Stomach (tissue), 9 donors: Measurements from ENCODE around the gene USP24. TPM values are rescaled to one million over a fixed set of nuclear protein-coding genes. Genes with fewer than 3 reads are reported as not detected.
"Not testable (repeated sequence)": the region's sequence is repeated elsewhere in the genome, so short reads cannot be mapped to it uniquely, and the experiment has no call there.

ENCODE experiments used
- DNase-seq, 2 donors: peaks; one replicate each; pipeline versions ENCODE4 v3.0.0 to v3.0.0-alpha.2; 2013 to 2019
- H3K27ac ChIP-seq, 5 donors: fragments of 200-600 bp in 4 of 5; sonication (generic) in 4 of 5; one replicate each; pipeline ENCODE4 v1.5.1; 2013 to 2019; ENCODE audit warnings: mild to moderate bottlenecking in 1 of 5, moderate library complexity in 1 of 5
- H3K27me3 ChIP-seq, 3 donors: fragments of 200-600 bp; sonication (generic); one replicate each; pipeline ENCODE4 v1.5.1; 2017 to 2019; ENCODE audit warnings: mixed run types in 1 of 3
- H3K36me3 ChIP-seq, 4 donors: fragments of 200-600 bp; sonication (generic); 1 replicate in 3 of 4; 2 replicates in 1 of 4; pipeline ENCODE4 v1.5.1; 2016 to 2019
- H3K4me1 ChIP-seq, 4 donors: fragments of 200-600 bp; sonication (generic); one replicate each; pipeline ENCODE4 v1.5.1; 2016 to 2019
- H3K4me3 ChIP-seq, 4 donors: fragments of 200-600 bp; sonication (generic) in 3 of 4; one replicate each; pipeline ENCODE4 v1.5.1; 2016 to 2019; ENCODE audit warnings: mild to moderate bottlenecking in 1 of 4
- H3K9me3 ChIP-seq, 4 donors: fragments of 200-600 bp; sonication (generic); one replicate each; pipeline ENCODE4 v1.5.1; 2016 to 2019
- EP300 ChIP-seq: sonication (generic); formaldehyde crosslinking; IDR thresholded peaks from one replicate; pipeline ENCODE4 v1.6.1; 2017; ENCODE audit warnings: antibody characterized with exemption
- POLR2A ChIP-seq, 4 donors: fragments of 450-650 bp; IDR thresholded peaks; one replicate each; pipeline ENCODE4 v1.6.1; 2016; ENCODE audit warnings: antibody characterized with exemption in 4 of 4, control low read depth in 2 of 4, mild to moderate bottlenecking in 1 of 4, moderate library complexity in 1 of 4
- POLR2AphosphoS5 ChIP-seq, 3 donors: sonication (generic); formaldehyde crosslinking; IDR thresholded peaks; one replicate each; pipeline ENCODE4 v1.6.1; 2016; ENCODE audit warnings: antibody characterized with exemption in 3 of 3
- WGBS, 5 donors: extraction: QIAGEN DNeasy Blood & Tissue Kit in 3 of 5; methylation state at CpG; one replicate each; pipeline versions ENCODE4 v1.1.5 to v1.1.7; 2013 to 2018; 5-methylcytosine and 5-hydroxymethylcytosine counted together
- intact Hi-C: fragments of 100-400 bp; cut with DNase I; formaldehyde crosslinking; loops from one replicate; pipeline ENCODE4 v1.15.1; 2023; ENCODE audit warnings: low total_unique reads
- polyA plus RNA-seq, 3 donors: library from polyadenylated mRNA; stranded (reverse); fragments of 200-250 nt; gene quantifications; one replicate each; pipeline ENCODE4 v1.2.3, GENCODE V29; 2013
- total RNA-seq, 5 donors: library from RNA; depleted of rRNA; stranded (reverse); fragments of >200 nt; gene quantifications; one replicate each; pipeline versions ENCODE4 v1.1.0 to v1.2.3, GENCODE V29; 2014 to 2016
- TF ChIP-seq, protein P1 (sequence below), 7 experiments: fragments of 450-650 bp in 4 of 7; fragments of 200-600 bp in 3 of 7; sonication (generic) in 3 of 7; IDR thresholded peaks; one replicate each; pipeline ENCODE4 v1.5.1; 2016 to 2019; ENCODE audit warnings: antibody characterized with exemption in 7 of 7, control low read depth in 2 of 7, mild to moderate bottlenecking in 1 of 7
- donor health status: healthy with polysubstance abuse.
- donor health status: Bipolar disorder and iron deficiency.
- donor health status: healthy.

USP24 gene
- total and polyA plus RNA-seq, 8 donors = 5.5 to 114 (median 17.0) TPM

- Histone ChIP-seq H3K27ac (no peak overlapping the region), H3K4me3 (no peak overlapping the region), H3K36me3 (no peaks in the 10 kb centered on the region), H3K27me3 (peaks cover 0 to 82% (median 36%) of the 10 kb centered on the region in 3 donors), H3K9me3 (no peaks in the 10 kb centered on the region), H3K4me1 (peaks cover 13 to 31% (median 19%) of the 10 kb centered on the region in 4 donors)
- WGBS, 5 donors = 84 to 91% (median 89%) methylated on average over 5 to 8 of the region's 8 CpGs
- intact Hi-C loops = no loop called here
- TF ChIP-seq, protein P1, sequence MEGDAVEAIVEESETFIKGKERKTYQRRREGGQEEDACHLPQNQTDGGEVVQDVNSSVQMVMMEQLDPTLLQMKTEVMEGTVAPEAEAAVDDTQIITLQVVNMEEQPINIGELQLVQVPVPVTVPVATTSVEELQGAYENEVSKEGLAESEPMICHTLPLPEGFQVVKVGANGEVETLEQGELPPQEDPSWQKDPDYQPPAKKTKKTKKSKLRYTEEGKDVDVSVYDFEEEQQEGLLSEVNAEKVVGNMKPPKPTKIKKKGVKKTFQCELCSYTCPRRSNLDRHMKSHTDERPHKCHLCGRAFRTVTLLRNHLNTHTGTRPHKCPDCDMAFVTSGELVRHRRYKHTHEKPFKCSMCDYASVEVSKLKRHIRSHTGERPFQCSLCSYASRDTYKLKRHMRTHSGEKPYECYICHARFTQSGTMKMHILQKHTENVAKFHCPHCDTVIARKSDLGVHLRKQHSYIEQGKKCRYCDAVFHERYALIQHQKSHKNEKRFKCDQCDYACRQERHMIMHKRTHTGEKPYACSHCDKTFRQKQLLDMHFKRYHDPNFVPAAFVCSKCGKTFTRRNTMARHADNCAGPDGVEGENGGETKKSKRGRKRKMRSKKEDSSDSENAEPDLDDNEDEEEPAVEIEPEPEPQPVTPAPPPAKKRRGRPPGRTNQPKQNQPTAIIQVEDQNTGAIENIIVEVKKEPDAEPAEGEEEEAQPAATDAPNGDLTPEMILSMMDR (IDR thresholded peaks at IDR 0.05) = no peak
- TF ChIP-seq POLR2A (IDR thresholded peaks at IDR 0.05) (no peak), POLR2AphosphoS5 (IDR thresholded peaks at IDR 0.05) (no peak), EP300 (no peak)
- DNase-seq = no peak
These were observed 177.2 kb downstream of the USP24 start for GRCh38 chr1:55037733-55038551.

GRCh38 chr1:55035904-55036303 is 179.3 kb downstream of the USP24 start:
- intact Hi-C loops = no loop called here
- 42 to 70% (median 49%) methylated on average over 4 of the region's 4 CpGs for WGBS, 5 donors
- H3K4me3 ChIP-seq = no peak overlapping the region
- TF ChIP-seq, protein P1 (IDR thresholded peaks at IDR 0.05) = no peak
- no peak for TF ChIP-seq POLR2A (IDR thresholded peaks at IDR 0.05)
- TF ChIP-seq EP300 = no peak
- TF ChIP-seq POLR2AphosphoS5 (IDR thresholded peaks at IDR 0.05) = peak in 1 of 3 donors; percentile 34
- peak in 1 of 2 donors; percentile 28 for DNase-seq
- peaks cover 13 to 27% (median 19%) of the 10 kb centered on the region in 4 donors for H3K4me1 ChIP-seq
- no peaks in the 10 kb centered on the region for H3K36me3 ChIP-seq
- H3K27ac ChIP-seq = no peak overlapping the region
- H3K27me3 ChIP-seq = peaks cover 0 to 83% (median 32%) of the 10 kb centered on the region in 3 donors
- H3K9me3 ChIP-seq = no peaks in the 10 kb centered on the region

DNA sequence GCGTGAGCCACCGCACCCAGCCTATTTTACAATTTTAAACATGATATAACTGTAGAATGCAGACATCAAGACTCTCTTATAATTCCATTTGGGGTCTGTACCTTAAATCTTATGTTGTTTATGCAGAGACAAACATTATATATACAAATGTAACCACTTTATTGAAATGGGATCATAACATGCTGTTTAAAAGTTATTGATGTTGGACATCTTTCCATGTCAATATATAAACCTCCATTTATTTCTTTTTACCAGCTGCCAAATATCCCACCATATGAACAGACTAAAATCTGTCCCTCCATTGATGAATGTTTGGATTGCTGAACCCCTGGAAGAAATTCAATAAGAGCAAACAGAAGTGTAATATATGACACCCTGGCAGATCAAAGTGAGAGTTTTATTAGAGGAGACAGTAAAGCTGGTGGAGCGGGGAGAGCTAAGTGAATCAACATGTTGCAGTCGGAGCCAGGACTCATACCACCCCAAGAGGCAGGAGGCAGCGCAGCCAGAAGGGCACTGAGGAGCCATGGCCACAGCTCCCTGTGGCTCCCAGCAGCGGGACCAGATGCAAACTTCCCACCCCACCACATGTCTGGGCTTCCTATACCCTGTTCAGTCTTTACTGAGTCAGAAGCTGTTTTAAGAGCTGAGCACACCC is 180.6 kb downstream of the USP24 start:
- intact Hi-C loops = no loop called here
- no peak overlapping the region for H3K27ac ChIP-seq
- no peaks in the 10 kb centered on the region for H3K9me3 ChIP-seq
- no peak for DNase-seq
- 83 to 92% (median 88%) methylated on average over 6 of the region's 6 CpGs for WGBS, 5 donors
- no peaks in the 10 kb centered on the region for H3K36me3 ChIP-seq
- H3K27me3 ChIP-seq = peaks cover 0 to 75% (median 19%) of the 10 kb centered on the region in 3 donors
- TF ChIP-seq, protein P1 (IDR thresholded peaks at IDR 0.05) = no peak
- no peak for TF ChIP-seq EP300
- TF ChIP-seq POLR2AphosphoS5 (IDR thresholded peaks at IDR 0.05) = no peak
- no peak for TF ChIP-seq POLR2A (IDR thresholded peaks at IDR 0.05)
- H3K4me1 ChIP-seq = peaks cover 7 to 14% (median 7%) of the 10 kb centered on the region in 4 donors
- H3K4me3 ChIP-seq = no peak overlapping the region

GRCh38 chr1:55033265-55033614 is 181.9 kb downstream of the USP24 start:
- DNase-seq = no peak
- Histone ChIP-seq H3K9me3 (no peaks in the 10 kb centered on the region), H3K36me3 (no peaks in the 10 kb centered on the region), H3K27me3 (peaks cover 0 to 62% (median 5%) of the 10 kb centered on the region in 3 donors), H3K4me1 (peaks cover 0 to 5% (median 0%) of the 10 kb centered on the region in 4 donors), H3K27ac (no peak overlapping the region), H3K4me3 (no peak overlapping the region)
- no peak for TF ChIP-seq EP300
- TF ChIP-seq POLR2AphosphoS5 (IDR thresholded peaks at IDR 0.05) = no peak
- TF ChIP-seq POLR2A (IDR thresholded peaks at IDR 0.05) = no peak
- TF ChIP-seq, protein P1 (IDR thresholded peaks at IDR 0.05) = no peak
- 79 to 96% (median 84%) methylated on average over 7 of the region's 7 CpGs for WGBS, 5 donors
- intact Hi-C loops = no loop called here

DNA sequence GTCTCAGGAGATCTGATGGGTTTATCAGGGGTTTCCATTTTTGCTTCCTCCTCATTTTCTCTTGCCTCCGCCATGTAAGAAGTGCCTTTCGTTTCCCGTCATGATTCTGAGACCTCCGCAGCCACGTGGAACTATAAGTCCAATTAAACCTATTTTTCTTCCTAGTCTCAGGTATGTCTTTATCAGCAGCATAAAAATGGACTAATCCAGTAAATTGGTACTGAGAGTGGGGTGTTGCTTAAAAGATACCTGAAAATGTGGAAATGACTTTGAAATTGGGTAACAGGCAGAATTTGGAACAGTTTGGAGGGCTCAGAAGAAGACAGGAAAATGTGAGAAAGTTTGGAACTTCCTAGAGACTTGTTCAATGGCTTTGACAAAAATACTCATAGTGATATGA is 184.1 kb downstream of the USP24 start:
- H3K9me3 ChIP-seq, H3K27ac ChIP-seq, DNase-seq, H3K4me1 ChIP-seq, H3K36me3 ChIP-seq, intact Hi-C loops, H3K4me3 ChIP-seq: not testable (repeated sequence)
- H3K27me3 ChIP-seq = peaks cover 0 to 40% (median 0%) of the 10 kb centered on the region in 3 donors
- 94 to 98% (median 97%) methylated on average over 5 of the region's 5 CpGs for WGBS, 5 donors

DNA sequence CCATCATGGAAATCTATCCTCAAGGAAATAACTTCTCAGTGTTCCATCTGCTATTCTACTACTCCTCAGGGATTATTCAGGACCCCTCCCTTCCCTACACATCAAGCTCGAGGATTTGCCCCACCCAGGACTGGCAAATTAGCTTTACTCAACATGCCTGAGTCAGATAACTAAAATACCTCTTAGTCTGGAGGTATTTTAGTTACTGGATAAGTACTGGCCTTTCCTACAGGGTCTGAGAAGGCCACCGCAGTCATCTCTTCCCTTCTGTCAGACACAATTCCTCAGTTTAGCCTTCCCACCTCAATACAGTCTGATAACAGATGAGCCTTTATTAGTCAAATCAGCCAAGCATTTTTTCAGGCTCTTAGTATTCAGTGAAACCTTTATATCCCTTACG is 188.5 kb downstream of the USP24 start:
- intact Hi-C loops, H3K36me3 ChIP-seq, H3K4me3 ChIP-seq, H3K9me3 ChIP-seq, H3K4me1 ChIP-seq, DNase-seq, H3K27ac ChIP-seq, H3K27me3 ChIP-seq: not testable (repeated sequence)
- 65 to 91% (median 78%) methylated on average over 3 of the region's 3 CpGs for WGBS, 5 donors

DNA sequence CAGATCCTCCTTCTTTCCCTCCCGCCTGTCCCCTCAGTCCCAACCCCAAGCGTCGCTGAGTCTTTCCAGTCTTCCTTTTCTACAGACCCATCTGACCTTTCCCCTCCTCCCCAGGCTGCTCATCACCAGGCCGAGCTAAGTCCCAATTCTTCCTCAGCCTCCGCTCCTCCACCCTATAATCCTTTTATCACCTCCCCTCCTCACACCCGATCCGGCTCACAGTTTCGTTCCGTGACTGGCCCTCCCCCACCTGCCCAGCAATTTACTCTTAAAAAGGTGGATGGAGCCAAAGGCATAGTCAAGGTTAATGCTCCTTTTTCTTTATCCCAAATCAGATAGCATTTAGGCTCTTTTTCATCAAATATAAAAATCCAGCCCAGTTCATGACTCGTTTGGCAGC is 191.0 kb downstream of the USP24 start:
- 77 to 89% (median 80%) methylated on average over 7 to 10 of the region's 10 CpGs for WGBS, 5 donors
- H3K4me3 ChIP-seq, H3K27ac ChIP-seq, H3K4me1 ChIP-seq, H3K36me3 ChIP-seq, DNase-seq, H3K9me3 ChIP-seq, intact Hi-C loops: not testable (repeated sequence)
- peaks cover 0 to 15% (median 0%) of the 10 kb centered on the region in 3 donors for H3K27me3 ChIP-seq
